Large intestine (tissue), 12 donors: ENCODE results near the gene CD300C. TPM values are rescaled to one million over a fixed set of nuclear protein-coding genes. Genes with fewer than 3 reads are reported as not detected.

Experiments
- DNase-seq, 2 donors: peaks; one replicate each; pipeline versions ENCODE4 v3.0.0 to v3.0.0-alpha.2; 2013
- H3K27ac ChIP-seq: one replicate; pipeline ENCODE4 v1.5.1; 2013; ENCODE audit warnings: low read length
- H3K27me3 ChIP-seq: 2 replicates; pipeline ENCODE4 v1.6.1; 2013; ENCODE audit warnings: low read length; ENCODE audit not compliant: control insufficient read depth, insufficient read depth
- H3K36me3 ChIP-seq: 2 replicates; pipeline ENCODE4 v1.6.1; 2013; ENCODE audit warnings: low read length; ENCODE audit not compliant: control insufficient read depth, insufficient read depth
- H3K4me1 ChIP-seq: one replicate; pipeline ENCODE4 v1.6.1; 2013; ENCODE audit warnings: low read length; ENCODE audit not compliant: control insufficient read depth, insufficient read depth
- H3K4me3 ChIP-seq: one replicate; pipeline ENCODE4 v1.5.1; 2013; ENCODE audit warnings: low read length
- H3K9me3 ChIP-seq: one replicate; pipeline ENCODE4 v1.6.1; 2013; ENCODE audit warnings: mild to moderate bottlenecking, low read depth, low read length, moderate library complexity; ENCODE audit not compliant: control insufficient read depth
- WGBS: methylation state at CpG from one replicate; pipeline ENCODE4 v1.1.5; 2013; ENCODE audit warnings: low lambda C conversion rate; ENCODE audit not compliant: insufficient coverage; 5-methylcytosine and 5-hydroxymethylcytosine counted together
- long read RNA-seq, 11 donors: transcript quantifications; one replicate each; lab custom pipeline, GENCODE V29; 2026
- polyA plus RNA-seq: library from polyadenylated mRNA; unstranded; fragments of 120-200 nt; gene quantifications from one replicate; pipeline ENCODE4 v1.2.1, GENCODE V29; 2013

The CD300C gene
- polyA plus RNA-seq = 0.99 TPM
- long read RNA-seq, donor 1 = 0 reads
- long read RNA-seq, donor 2, partial matches to known transcripts = 0 of 2 reads
- long read RNA-seq, donor 2, other reads (novel, unspliced or antisense) = 0 of 2 reads
- long read RNA-seq, donor 3 = 0 reads
- long read RNA-seq, donor 4 = 0 reads
- long read RNA-seq, donor 5, partial matches to known transcripts = 0 of 1 reads
- long read RNA-seq, donor 5, other reads (novel, unspliced or antisense) = 0 of 1 reads
- long read RNA-seq, donor 6, partial matches to known transcripts = 0 of 1 reads
- long read RNA-seq, donor 6, other reads (novel, unspliced or antisense) = 0 of 1 reads
- long read RNA-seq, donor 7 = 0 reads
- long read RNA-seq, donor 8 = 0 reads
- long read RNA-seq, donor 9, partial matches to known transcripts = 0 of 1 reads
- long read RNA-seq, donor 9, other reads (novel, unspliced or antisense) = 0 of 1 reads
- long read RNA-seq, donor 10 = 0 reads
- long read RNA-seq, donor 11 = 0 reads

- no peak for DNase-seq
- Histone ChIP-seq H3K36me3 (no peaks in the 10 kb centered on the region), H3K27me3 (no peaks in the 10 kb centered on the region), H3K4me3 (no peak within 1 kb of the TSS), H3K27ac (no peak within 1 kb of the TSS), H3K9me3 (no peaks in the 10 kb centered on the region), H3K4me1 (no peaks in the 10 kb centered on the region)
- WGBS = no CpG with 5 or more reads among the region's 5 CpGs
Observed at GRCh38 chr17:74545843-74546230, at the start of gene CD300C. Gene CD300C (minus strand): TSS chr17:74546115. CDS start chr17:74545782, 333 bp downstream.

GRCh38 chr17:74595037-74595750, 49.3 kb upstream of the CD300C start:
- peaks cover 2% of the 10 kb centered on the region for H3K27me3 ChIP-seq

GRCh38 chr17:74592087-74592990, 46.4 kb upstream of the CD300C start, which contains the start of gene CD300LD:
Gene CD300LD (minus strand): TSS chr17:74592283. CDS start chr17:74592202, 81 bp downstream.
- Histone ChIP-seq H3K27me3 (no peaks in the 10 kb centered on the region), H3K27ac (no peak within 1 kb of the TSS), H3K36me3 (no peaks in the 10 kb centered on the region), H3K4me3 (no peak within 1 kb of the TSS), H3K9me3 (no peaks in the 10 kb centered on the region), H3K4me1 (no peaks in the 10 kb centered on the region)
- WGBS = 57% methylated on average over 4 of the region's 14 CpGs
- no peak for DNase-seq

More at GRCh38 chr17:74595037-74595750, 49.3 kb upstream of the CD300C start:
- H3K36me3 ChIP-seq = no peaks in the 10 kb centered on the region
- WGBS = no CpG with 5 or more reads among the region's 6 CpGs
- DNase-seq = no peak
- H3K27ac ChIP-seq = no peak overlapping the region
- H3K4me3 ChIP-seq = no peak overlapping the region
- peaks cover 2% of the 10 kb centered on the region for H3K4me1 ChIP-seq
- no peaks in the 10 kb centered on the region for H3K9me3 ChIP-seq

- Histone ChIP-seq H3K4me1 (no peaks in the 10 kb centered on the region), H3K36me3 (no peaks in the 10 kb centered on the region), H3K4me3 (no peak overlapping the region), H3K27ac (no peak overlapping the region), H3K27me3 (no peaks in the 10 kb centered on the region), H3K9me3 (no peaks in the 10 kb centered on the region)
- no CpG with 5 or more reads among the region's 1 CpG for WGBS
- no peak for DNase-seq
Observed at GRCh38 chr17:74591503-74591902, 45.6 kb upstream of the CD300C start.

GRCh38 chr17:74585711-74586110, 39.8 kb upstream of the CD300C start:
- H3K4me3 ChIP-seq = no peak overlapping the region
- no peaks in the 10 kb centered on the region for H3K27me3 ChIP-seq
- no peaks in the 10 kb centered on the region for H3K4me1 ChIP-seq
- no peaks in the 10 kb centered on the region for H3K9me3 ChIP-seq
- WGBS = no CpG with 5 or more reads among the region's 5 CpGs
- no peak overlapping the region for H3K27ac ChIP-seq
- no peak for DNase-seq
- H3K36me3 ChIP-seq = no peaks in the 10 kb centered on the region

- H3K4me1 ChIP-seq = no peaks in the 10 kb centered on the region
- H3K4me3 ChIP-seq = no peak overlapping the region
- H3K27ac ChIP-seq = no peak overlapping the region
- H3K36me3 ChIP-seq = no peaks in the 10 kb centered on the region
- no CpG with 5 or more reads among the region's 14 CpGs for WGBS
- H3K9me3 ChIP-seq = no peaks in the 10 kb centered on the region
- H3K27me3 ChIP-seq = no peaks in the 10 kb centered on the region
- no peak for DNase-seq
Observed at GRCh38 chr17:74584292-74585060, 38.6 kb upstream of the CD300C start.

- 82% methylated on average over 2 of the region's 10 CpGs for WGBS
- Histone ChIP-seq H3K36me3 (no peaks in the 10 kb centered on the region), H3K9me3 (no peaks in the 10 kb centered on the region), H3K27ac (no peak overlapping the region), H3K27me3 (no peaks in the 10 kb centered on the region), H3K4me1 (no peaks in the 10 kb centered on the region), H3K4me3 (no peak overlapping the region)
- DNase-seq = no peak
Observed at GRCh38 chr17:74582633-74583032, 36.7 kb upstream of the CD300C start.

GRCh38 chr17:74579900-74580299, 34.0 kb upstream of the CD300C start:
- no peaks in the 10 kb centered on the region for H3K9me3 ChIP-seq
- no peak for DNase-seq
- H3K27ac ChIP-seq = no peak overlapping the region
- no peaks in the 10 kb centered on the region for H3K36me3 ChIP-seq
- H3K4me1 ChIP-seq = no peaks in the 10 kb centered on the region
- no peaks in the 10 kb centered on the region for H3K27me3 ChIP-seq
- 87% methylated on average over 3 of the region's 7 CpGs for WGBS
- H3K4me3 ChIP-seq = no peak overlapping the region

- Histone ChIP-seq H3K4me3 (no peak overlapping the region), H3K9me3 (no peaks in the 10 kb centered on the region), H3K36me3 (no peaks in the 10 kb centered on the region), H3K27ac (no peak overlapping the region), H3K27me3 (no peaks in the 10 kb centered on the region), H3K4me1 (no peaks in the 10 kb centered on the region)
- WGBS = 100% methylated on average over 1 of the region's 9 CpGs
- no peak for DNase-seq
Observed at GRCh38 chr17:74578979-74579378, 33.1 kb upstream of the CD300C start.
